22Rv1 (cell line): ENCODE data around the gene MARF1.

Experiments used
- CTCF ChIP-seq: fragments of 450-650 bp; IDR thresholded peaks from 2 replicates; pipeline ENCODE4 v1.5.1; 2017; ENCODE audit warnings: mild to moderate bottlenecking
- ZFX ChIP-seq: fragments of 450-650 bp; IDR thresholded peaks from 2 replicates; pipeline ENCODE4 v1.6.1; 2017; ENCODE audit warnings: antibody characterized with exemption, borderline replicate concordance

GRCh38 chr16:15689290-15689689, 46.3 kb upstream of the MARF1 start:
- no peak for TF ChIP-seq CTCF
- TF ChIP-seq ZFX = no peak
